WTC11 (cell line): ENCODE results near the gene FOXP4. TPM values are rescaled to one million over a fixed set of nuclear protein-coding genes. Genes with fewer than 3 reads are reported as not detected.
A peak's percentile ranks its signal among the peaks of the same experiment; 100 is the strongest.

Experiments
- ATAC-seq: fragments of 200-7000 bp; cut with Tn5 transposase; 2 replicates; pipeline ENCODE4 v1.10.0; 2021; ENCODE audit warnings: mild to moderate bottlenecking, moderate library complexity
- CTCF ChIA-PET: fragments of 300-600 bp; sonication (Branson Sonifier 250); formaldehyde crosslinking; loops from one replicate; lab custom pipeline; 2021; ENCODE audit warnings: antibody characterized with exemption; lab: Charles Lee
- POLR2A ChIA-PET: fragments of 350-600 bp; sonication (Branson Sonifier 250); formaldehyde crosslinking; loops from one replicate; lab custom pipeline; 2021; ENCODE audit warnings: antibody characterized with exemption; lab: Charles Lee
- DNase-seq: peaks from one replicate; pipeline ENCODE4 v3.0.0; 2021; ENCODE audit warnings: low spot score
- H3K27ac Mint-ChIP-seq: 2 replicates; pipeline ENCODE4 v1.8.0; 2021; ENCODE audit warnings: mixed read lengths
- H3K27me3 Mint-ChIP-seq: 2 replicates; pipeline ENCODE4 v1.8.0; 2021; ENCODE audit warnings: low read depth, mild to moderate bottlenecking, moderate library complexity, mixed read lengths
- H3K36me3 Mint-ChIP-seq: 2 replicates; pipeline ENCODE4 v1.8.0; 2021; ENCODE audit warnings: mixed read lengths
- H3K4me1 Mint-ChIP-seq: 2 replicates; pipeline ENCODE4 v1.8.0; 2022; ENCODE audit warnings: mixed read lengths
- H3K4me3 Mint-ChIP-seq: 2 replicates; pipeline ENCODE4 v1.8.0; 2021; ENCODE audit warnings: mild to moderate bottlenecking, moderate library complexity, mixed read lengths
- H3K9me3 Mint-ChIP-seq: 2 replicates; pipeline ENCODE4 v1.8.0; 2021; ENCODE audit warnings: mixed read lengths
- ATF1 ChIP-seq: sonication (generic); formaldehyde crosslinking; IDR thresholded peaks from 2 replicates; pipeline ENCODE4 v1.8.1; 2023; ENCODE audit warnings: mild to moderate bottlenecking, moderate library complexity, missing genetic modification reagents
- CREB1 ChIP-seq: sonication (generic); formaldehyde crosslinking; IDR thresholded peaks from 2 replicates; pipeline ENCODE4 v1.8.0; 2023; ENCODE audit warnings: mild to moderate bottlenecking, missing genetic modification reagents
- E2F1 ChIP-seq: sonication (generic); formaldehyde crosslinking; IDR thresholded peaks from 2 replicates; pipeline ENCODE4 v1.8.0; 2022; ENCODE audit warnings: mild to moderate bottlenecking, missing genetic modification reagents
- ESRRA ChIP-seq: sonication (generic); formaldehyde crosslinking; IDR thresholded peaks from 2 replicates; pipeline ENCODE4 v1.8.1; 2022; ENCODE audit warnings: mild to moderate bottlenecking, missing genetic modification reagents, borderline replicate concordance
- FOXP4 ChIP-seq: sonication (generic); formaldehyde crosslinking; IDR thresholded peaks from 2 replicates; pipeline ENCODE4 v1.8.0; 2022; ENCODE audit warnings: mild to moderate bottlenecking, missing genetic modification reagents
- KAT7 ChIP-seq: sonication (generic); formaldehyde crosslinking; IDR thresholded peaks from 2 replicates; pipeline ENCODE4 v1.8.1; 2023; ENCODE audit warnings: missing genetic modification reagents, mild to moderate bottlenecking, borderline replicate concordance
- MAX ChIP-seq: sonication (generic); formaldehyde crosslinking; IDR thresholded peaks from 2 replicates; pipeline ENCODE4 v1.8.0; 2022; ENCODE audit warnings: mild to moderate bottlenecking, missing genetic modification reagents
- SP1 ChIP-seq: sonication (generic); formaldehyde crosslinking; conservative IDR thresholded peaks from 2 replicates; pipeline ENCODE4 v1.8.1; 2022; ENCODE audit warnings: missing genetic modification reagents
- ZBTB43 ChIP-seq: sonication (generic); formaldehyde crosslinking; IDR thresholded peaks from 2 replicates; pipeline ENCODE4 v1.8.1; 2023; ENCODE audit warnings: mild to moderate bottlenecking, missing genetic modification reagents
- ZMAT4 ChIP-seq: fragments of 250-450 bp; sonication (Bioruptor Pico); IDR thresholded peaks from 2 replicates; pipeline ENCODE4 v1.9.0; 2021; ENCODE audit warnings: mild to moderate bottlenecking
- ZNF121 ChIP-seq: sonication (generic); formaldehyde crosslinking; IDR thresholded peaks from 2 replicates; pipeline ENCODE4 v1.8.0; 2023; ENCODE audit warnings: missing genetic modification reagents
- ZNF416 ChIP-seq: fragments of 250-450 bp; sonication (Bioruptor Pico); IDR thresholded peaks from 2 replicates; pipeline ENCODE4 v1.9.0; 2021; ENCODE audit warnings: mild to moderate bottlenecking, inconsistent platforms
- ZNF423 ChIP-seq: fragments of 250-450 bp; sonication (Bioruptor Pico); IDR thresholded peaks from 2 replicates; pipeline ENCODE4 v2.1.2; 2022; ENCODE audit warnings: mild to moderate bottlenecking, moderate library complexity
- ZNF512 ChIP-seq: sonication (generic); formaldehyde crosslinking; IDR thresholded peaks from 2 replicates; pipeline ENCODE4 v1.8.1; 2022; ENCODE audit warnings: missing genetic modification reagents, borderline replicate concordance
- total RNA-seq: library from RNA; stranded (reverse); gene quantifications from 3 replicates; pipeline ENCODE4 v1.2.3, GENCODE V29; 2021

FOXP4 gene
- total RNA-seq, 1 experiment from 2014 or later, result 36.6 TPM

- Mint-ChIP-seq H3K4me3 (peak overlapping the region; percentile 87), H3K9me3 (no peaks in the 10 kb centered on the region), H3K4me1 (peaks cover 71% of the 10 kb centered on the region), H3K36me3 (peaks cover 16% of the 10 kb centered on the region), H3K27me3 (peaks cover 44% of the 10 kb centered on the region), H3K27ac (peak overlapping the region; percentile 45; the same call in 1 of the 2 replicates)
- CTCF ChIA-PET, result interaction anchor here (0.6 to 2.9 kb wide), 8 partner anchors 31 to 271 kb away, joined by 3 to 23 read pairs (median 3); no protein-coding TSS in a partner anchor
- DNase-seq (peak; percentile 57), ATAC-seq (peak; percentile 21)
- POLR2A ChIA-PET, result interaction anchor here (0.6 to 0.9 kb wide), 2 partner anchors 16 to 43 kb away, joined by 7 to 8 read pairs; no protein-coding TSS in a partner anchor
- TF ChIP-seq FOXP4 (CRISPR knock-in tag), result 0 out of 2 replicates have a peak, but pooled peaks have one; percentile 29
- TF ChIP-seq ESRRA (CRISPR knock-in tag), result peak; percentile 21; the same call in 1 of the 2 replicates
- no peak for TF ChIP-seq E2F1 (CRISPR knock-in tag)
- 0 out of 2 replicates have a peak, but pooled peaks have one; percentile 71 for TF ChIP-seq KAT7 (CRISPR knock-in tag)
- 0 out of 2 replicates have a peak, but pooled peaks have one; percentile 6 for TF ChIP-seq MAX (CRISPR knock-in tag)
- no peak for TF ChIP-seq ZNF416 (CRISPR knock-in tag)
- TF ChIP-seq SP1 (CRISPR knock-in tag), result 0 out of 2 replicates have a peak, but pooled peaks have one; percentile 32
- TF ChIP-seq ZNF423 (CRISPR knock-in tag), result no peak
- TF ChIP-seq ATF1 (CRISPR knock-in tag), result no peak
- 0 out of 2 replicates have a peak, but pooled peaks have one; percentile 18 for TF ChIP-seq ZNF512 (CRISPR knock-in tag)
Measured at GRCh38 chr6:41638935-41639808, 93.0 kb downstream of the FOXP4 start.

GRCh38 chr6:41639809-41640371, 93.7 kb downstream of the FOXP4 start:
- CTCF ChIA-PET, result interaction anchor here (1.0 to 2.9 kb wide), 5 partner anchors 38 to 272 kb away, joined by 3 to 23 read pairs (median 4); no protein-coding TSS in a partner anchor
- H3K4me1 Mint-ChIP-seq, result peaks cover 71% of the 10 kb centered on the region

More at GRCh38 chr6:41639809-41640371, 93.7 kb downstream of the FOXP4 start:
- 0 out of 2 replicates have a peak overlapping the region, but pooled peaks have one; percentile 2 for H3K27ac Mint-ChIP-seq
- H3K4me3 Mint-ChIP-seq, result peak overlapping the region; percentile 87
- 0 out of 2 replicates have a peak, but pooled peaks have one; percentile 16 for TF ChIP-seq ZNF121 (CRISPR knock-in tag)
- no peak for TF ChIP-seq ZBTB43
- no peak for TF ChIP-seq ZMAT4 (CRISPR knock-in tag)
- no peak for TF ChIP-seq CREB1 (CRISPR knock-in tag)
- peak; percentile 2; the same call in 1 of the 2 replicates for ATAC-seq
- DNase-seq, result no peak
- H3K27me3 Mint-ChIP-seq, result peaks cover 41% of the 10 kb centered on the region
- POLR2A ChIA-PET, result interaction anchor here (0.6 to 0.8 kb wide), 2 partner anchors 12 to 17 kb away, joined by 3 to 8 read pairs; no protein-coding TSS in a partner anchor
- peaks cover 16% of the 10 kb centered on the region for H3K36me3 Mint-ChIP-seq
- no peaks in the 10 kb centered on the region for H3K9me3 Mint-ChIP-seq
